NCI-H774 (cell line): ENCODE data around the gene CPHXL.

Source experiments
- DNase-seq: peaks from one replicate; lab custom pipeline; 2025; lab: John Stamatoyannopoulos, UW

Gene CPHXL

DNA sequence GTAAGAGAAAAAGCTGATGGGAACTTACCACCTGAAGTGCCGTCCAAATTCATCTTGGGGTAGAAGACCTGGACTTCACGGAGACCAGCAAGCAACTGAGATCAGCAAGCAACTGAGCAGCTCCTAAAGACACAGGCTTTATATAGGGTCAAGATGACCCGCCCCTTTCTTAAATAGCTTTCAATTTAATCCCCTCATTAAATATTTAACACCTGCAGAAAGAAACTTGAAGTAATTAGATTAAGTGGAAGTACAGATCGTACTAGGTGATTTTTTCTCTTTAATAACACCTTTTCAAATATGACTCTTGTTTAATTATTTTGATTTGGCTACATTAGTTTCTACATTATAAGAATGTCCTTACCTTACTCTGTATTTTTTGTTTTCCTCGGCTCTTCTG is at the start of gene CPHXL:
Gene CPHXL (minus strand): TSS at position 101 of the 400 bp plus-strand sequence. CDS start 48 bp downstream, at position 53.
- DNase-seq, result no peak

DNA sequence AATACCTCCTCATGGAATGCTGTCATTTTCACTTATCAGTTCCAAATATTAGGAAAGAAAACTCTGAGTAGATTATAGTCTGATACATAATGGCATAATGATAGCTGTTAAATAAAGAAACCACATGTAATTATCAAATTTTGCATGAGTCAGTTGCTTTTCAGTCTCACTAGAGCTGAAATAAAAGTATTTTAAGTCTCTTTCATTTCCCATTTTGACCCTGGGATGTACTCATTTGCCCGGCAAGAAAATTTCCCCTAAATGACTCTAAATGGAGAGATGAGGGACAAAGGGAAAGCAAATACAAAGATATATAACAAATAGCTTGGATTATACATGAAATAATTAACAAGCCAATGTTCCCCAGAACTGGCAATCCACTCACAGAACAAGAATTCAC is 47.9 kb upstream of the CPHXL start:
- no peak for DNase-seq

DNA sequence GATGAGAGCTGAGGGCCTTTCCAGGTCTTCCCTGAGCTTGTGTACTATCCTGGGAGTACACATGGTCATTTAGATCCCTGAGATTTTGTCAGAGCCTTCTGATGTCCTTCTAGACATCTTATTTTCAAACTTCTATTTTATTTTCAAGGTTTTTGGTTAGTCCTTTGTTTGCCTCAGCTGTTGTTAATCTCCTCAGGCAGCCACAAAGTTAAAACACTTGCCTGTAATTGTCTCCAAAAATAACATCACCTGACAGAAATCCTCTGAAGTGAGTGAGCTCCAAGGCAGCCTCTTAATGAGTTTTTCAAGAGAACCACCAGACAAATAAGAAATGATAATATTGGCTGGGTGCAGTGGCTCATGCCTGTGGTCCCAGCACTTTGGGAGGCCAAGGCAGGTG is 43.8 kb upstream of the CPHXL start:
- no peak for DNase-seq

DNA sequence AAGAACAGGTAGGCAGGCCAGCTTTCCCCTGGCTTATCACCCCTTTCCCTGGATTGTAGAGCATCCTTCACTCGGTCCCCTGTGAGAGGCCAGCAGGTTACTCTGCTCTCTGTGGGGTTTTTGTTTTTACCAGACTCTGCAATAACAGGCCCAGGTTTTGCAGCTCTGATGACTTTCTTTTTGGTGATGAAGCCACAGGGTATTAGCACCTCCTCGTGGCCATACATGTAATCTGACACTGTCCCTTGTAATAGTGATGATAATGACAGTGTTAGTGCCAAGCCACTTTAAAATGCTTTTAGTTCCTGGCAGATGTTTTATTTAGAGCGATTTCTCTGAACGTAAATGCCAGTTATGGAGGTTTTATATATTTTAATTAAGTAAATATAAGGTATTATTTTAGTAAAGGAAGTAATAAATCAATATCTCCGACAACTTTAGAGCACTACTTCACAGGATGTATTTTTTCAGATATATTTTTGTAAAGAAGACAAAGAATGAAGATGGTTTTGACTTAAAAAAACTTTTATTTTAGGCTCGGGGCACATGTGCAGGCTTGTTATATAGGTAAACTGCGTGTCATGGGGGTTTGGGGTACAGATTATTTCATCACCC is 38.0 kb upstream of the CPHXL start:
- DNase-seq, result peak; percentile 18

DNA sequence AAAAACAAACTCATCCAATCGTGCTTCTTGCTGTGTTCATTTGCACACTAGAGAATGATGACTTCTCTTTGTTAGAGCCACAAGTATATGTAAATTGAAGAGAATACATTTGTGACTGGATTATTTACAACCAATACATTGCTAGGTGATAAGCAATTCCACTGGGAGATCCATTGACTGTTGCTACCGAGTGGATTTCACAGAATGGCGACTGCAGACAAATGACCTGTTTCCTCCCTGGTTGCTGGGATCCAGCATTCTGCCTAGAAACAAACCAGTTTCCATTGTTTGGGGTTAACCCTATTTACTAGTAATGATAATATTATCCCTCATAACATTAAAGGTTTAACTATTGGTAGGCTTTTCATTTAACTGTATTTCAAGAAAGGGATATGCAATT is 36.9 kb upstream of the CPHXL start:
- no peak for DNase-seq

DNA sequence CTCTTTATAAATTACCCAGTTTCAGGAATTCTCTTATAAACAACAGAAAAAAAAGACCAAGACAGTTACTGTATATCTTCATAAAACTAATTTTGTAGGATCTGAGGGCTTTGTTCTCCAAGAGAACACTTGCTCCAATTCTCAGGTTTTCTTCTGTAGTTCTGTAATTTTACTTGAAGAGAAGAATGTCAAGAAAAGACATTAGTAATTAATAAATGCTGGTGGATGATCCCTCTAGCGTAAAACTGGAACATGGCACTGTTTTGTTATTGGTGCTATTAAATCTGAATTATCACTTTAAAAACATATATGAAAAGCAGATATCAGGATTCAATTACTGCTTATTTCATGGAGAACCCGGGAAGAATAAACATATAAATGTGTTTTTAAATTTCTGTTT is 36.5 kb upstream of the CPHXL start:
- no peak for DNase-seq

DNA sequence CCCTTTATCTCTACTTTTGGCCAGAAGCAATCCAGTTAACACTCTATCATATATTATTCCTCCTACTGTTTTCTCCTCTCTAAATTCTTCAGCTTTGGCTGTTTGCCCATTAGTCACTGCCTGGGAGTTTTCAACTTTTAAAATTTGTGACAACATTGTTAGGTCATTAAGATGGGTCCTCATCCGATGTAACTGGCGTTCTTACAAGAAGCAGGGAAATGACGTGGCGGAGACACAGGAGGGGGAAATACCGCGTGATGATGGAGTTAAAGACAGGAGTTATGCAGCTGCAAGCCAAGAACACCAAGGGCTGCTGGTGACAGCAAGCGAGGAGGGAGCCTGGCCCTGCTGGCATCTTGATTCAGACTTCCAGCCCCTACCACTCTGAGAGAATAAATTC is 34.8 kb upstream of the CPHXL start:
- DNase-seq, result no peak

DNA sequence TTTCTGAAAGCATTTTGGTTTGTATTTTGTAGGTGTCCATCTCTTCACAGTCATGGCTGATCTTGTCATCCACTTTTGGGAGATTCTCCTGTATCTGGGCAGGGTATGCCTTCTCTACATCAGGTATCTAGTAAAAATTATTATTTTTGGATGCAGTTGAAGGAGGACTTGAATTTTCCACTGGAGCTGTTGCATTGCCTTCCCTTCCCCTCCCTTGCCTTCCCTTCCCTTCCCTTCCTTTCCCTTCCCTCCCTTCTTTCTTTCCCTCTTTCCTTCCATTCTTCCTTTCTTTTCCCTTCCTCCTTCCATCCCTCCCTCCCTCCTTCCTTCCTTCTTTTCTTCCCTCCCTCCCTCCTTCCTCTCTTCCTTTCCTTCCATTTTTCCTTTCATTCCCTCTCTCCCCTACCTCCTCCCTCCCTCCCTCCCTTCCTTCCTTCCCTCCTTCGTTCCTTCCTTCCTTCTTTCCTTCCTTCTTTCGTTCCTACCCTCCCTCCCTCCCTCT is 33.8 kb upstream of the CPHXL start:
- no peak for DNase-seq

DNA sequence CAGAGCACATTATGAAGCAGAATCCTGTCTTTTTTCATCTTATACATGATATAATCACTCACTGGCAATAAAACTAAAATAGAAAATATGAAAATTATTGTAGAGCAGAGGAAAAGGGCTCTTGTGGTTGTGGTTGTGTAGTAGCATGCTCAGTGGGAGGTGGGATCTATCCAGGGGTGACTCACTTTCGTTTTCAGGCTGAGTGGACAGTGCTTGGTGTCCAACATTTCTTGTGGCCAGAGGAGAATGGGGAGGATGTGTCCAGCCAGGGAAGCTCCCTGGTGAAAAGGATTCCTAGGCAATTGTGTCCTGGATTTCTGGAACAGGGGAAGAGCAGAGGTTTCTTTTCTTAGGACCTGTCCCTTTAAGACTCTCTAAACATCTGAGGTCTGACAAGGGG is 31.9 kb upstream of the CPHXL start:
- no peak for DNase-seq

DNA sequence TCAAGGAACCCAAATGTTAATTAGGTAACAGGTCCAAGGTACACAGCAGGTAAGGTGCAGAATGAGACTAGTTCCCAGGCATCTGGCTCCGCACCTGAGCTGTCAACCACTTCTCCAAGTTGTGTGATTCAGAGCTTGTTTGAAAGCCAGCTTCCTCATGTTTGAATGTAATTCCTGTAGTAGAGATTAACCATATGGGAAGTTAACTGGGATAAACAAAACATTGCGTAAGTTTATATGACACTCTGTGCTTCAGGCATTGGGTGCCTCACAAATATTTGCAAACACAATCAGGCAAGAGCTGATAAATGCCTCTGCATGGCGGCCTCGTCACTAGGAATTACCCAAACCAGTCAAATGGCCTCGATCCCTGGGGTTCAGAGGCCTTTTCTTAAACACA is 27.9 kb upstream of the CPHXL start:
- no peak for DNase-seq

DNA sequence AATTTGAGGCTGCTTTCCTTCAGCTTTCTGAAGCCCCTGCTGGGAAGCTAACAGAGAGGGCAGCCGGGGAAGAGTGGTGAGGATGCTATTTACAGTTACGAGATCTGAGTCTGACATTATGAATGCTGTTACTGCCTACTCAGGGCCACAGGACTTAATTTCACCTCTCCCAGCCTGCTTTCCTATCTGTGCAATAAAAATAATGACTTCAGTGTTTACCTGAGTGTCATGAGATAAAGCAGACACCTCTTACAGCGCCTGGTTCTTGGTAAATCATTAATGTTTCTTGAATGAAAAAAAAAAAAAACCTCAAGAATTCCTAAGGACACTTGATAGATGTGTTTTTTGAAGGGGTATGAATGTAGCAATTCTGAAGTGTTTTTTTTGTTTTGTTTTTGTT is 24.2 kb upstream of the CPHXL start:
- DNase-seq, result no peak

DNA sequence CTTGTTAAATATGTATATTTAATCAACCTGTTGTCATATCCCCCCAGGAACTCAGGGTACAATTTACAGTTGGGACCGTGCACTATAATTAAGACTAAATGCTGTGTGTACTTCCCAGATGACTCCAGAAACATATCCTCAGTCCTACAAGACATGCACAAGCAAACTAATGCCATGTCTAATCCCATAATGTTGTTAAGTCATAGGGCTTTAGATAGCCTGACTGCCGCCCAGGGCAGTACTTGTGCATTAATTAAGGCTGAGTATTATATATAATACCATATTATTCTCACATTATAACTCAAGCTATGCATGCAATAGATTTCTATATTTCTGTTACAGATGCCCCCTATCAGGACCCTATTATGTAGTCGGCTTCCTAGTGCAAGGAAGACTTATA is 20.1 kb upstream of the CPHXL start:
- no peak for DNase-seq

DNA sequence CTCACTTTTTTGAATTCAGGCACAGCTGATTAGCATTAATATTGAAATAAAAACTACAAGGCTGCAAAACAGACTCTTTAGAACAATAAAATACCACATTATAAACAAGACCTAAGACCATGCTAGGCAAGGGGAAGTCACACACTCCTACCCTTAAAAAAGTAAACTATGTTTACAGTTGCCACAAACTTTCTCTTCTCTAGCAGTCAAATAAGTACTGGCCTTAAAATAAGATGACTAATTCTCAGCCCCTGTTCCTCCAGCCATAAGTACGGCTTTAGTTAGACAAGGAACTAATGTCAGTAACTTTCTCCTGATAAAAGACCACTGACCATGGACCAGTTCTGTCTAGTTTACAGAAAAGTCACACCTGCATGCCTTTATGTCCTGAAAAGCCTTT is 19.5 kb upstream of the CPHXL start:
- no peak for DNase-seq

DNA sequence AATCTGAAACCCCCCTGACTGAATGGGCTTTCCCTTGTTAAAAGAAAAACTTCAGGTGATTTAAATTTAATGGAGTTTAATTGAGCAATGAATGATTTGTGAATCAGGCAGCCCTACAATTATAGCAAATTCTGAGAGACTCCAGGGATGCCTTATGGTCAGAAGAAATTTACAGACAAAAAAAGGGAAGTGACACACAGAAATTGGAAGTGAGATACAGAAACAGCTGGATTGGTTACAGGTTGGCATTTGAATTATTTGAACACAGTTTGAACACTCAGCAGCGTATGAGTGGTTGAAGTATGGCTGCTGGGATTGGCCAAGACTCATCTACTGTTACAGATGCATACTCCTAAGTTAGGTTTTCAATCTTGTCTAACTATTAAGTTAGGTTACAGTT is 19.0 kb upstream of the CPHXL start:
- no peak for DNase-seq

DNA sequence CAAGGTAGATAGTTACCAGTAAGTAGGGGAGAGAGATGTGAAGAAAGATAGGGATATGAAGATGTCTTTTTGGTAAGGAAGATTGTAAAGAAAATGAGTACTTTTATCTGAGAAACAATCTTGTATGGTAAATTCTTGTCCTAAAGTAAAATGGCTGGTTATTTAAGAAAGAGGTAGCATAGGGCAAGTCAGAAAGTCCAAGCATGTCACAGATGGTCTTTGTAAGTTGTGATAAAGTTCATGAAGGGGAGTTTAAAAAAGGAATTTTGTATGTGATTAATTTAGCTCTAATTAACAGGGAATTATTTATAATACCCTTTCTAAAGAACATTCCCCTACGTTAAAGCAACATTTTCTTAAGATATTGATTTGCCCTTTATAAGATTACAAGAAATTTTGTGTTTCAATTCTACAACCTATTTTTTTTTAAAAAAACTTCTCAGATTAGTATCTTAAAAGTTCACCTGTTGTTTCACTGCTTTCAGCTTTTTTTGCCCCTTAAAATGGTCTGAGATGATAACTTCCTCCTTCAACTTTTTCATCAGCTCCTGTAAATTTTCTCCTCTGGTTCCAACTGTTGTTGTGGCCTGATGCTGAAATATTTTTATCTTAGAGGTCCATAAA is 16.2 kb upstream of the CPHXL start:
- DNase-seq, result no peak

DNA sequence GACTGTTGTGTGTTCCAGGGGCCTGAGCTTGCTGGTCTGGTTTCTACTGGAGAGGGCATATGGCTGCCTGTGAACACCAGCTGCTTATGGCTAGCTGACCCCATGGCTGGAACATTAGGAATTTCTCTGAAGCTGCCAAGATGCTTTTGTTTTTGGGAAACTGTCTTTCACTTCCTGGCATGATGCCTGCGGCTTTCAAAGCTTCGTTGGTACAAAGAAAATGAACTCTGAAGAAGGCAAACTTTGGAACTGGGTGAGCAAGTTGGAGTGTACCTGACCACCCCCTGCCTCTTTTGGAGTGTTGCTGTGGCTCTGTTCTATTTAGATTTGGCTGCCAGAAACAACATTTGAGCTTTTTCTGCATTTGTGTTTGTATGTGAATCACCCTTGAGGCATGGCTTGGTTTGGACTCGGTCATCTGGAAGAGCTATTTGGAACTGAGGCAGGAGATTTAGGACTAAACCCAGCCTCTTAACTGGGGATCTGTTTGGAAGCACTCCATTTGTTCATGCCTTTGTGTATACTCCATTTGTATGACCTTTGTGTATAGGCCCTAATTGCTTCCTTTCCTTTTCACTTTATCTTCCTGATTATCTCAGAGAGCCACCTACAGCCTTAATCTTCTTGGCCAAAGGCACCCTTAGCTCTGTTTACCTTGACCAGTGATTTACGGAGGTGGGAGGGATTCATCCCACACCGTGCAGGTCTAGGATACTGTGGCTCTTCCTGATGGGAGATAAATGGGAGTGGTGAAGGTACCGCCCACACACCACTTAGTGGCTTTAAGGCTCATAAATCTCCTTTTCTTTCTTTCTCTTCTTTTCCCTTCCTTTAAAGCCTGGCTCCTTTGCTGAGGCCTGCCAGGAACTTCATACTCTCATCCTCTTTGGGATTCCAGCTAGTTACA is 7.3 kb upstream of the CPHXL start:
- DNase-seq, result no peak

DNA sequence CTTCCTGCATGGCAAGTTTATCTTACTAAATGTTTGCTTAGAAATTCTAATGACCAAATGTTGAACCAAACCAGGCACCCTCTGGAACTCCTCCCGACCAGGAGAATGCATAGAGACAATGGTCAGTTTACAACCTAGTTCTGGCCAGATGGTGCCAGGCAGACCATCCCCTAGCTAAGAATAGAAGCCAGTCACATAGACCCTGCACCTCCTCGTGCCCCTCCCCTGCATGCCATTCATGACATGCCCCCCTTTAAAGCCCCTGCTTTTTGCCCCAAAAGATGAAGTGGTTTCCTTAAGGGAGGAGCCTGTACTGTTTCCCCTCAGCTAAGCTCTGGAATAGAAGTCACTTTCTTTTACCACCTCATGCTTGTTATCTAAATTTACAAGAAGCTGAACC is 6.6 kb upstream of the CPHXL start:
- DNase-seq, result no peak

DNA sequence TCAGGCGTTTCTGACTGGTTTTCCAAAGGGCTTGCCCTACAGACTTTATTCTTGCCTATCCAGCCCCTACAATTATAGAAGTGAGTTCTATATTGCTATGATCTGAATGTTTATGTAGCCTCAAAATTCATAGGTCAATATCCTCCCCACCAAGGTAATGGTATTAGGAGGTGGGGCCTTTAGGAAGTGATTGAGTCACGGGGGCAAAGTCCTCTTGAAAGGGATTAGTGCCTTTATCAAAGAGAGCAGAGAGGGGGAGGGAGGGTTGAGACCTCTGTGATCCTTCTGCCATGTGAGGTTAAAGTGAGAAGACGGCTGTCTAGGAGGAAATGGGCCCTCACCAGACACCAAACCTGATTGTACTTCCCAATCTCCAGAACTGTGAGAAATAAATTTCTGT is 931 bp upstream of the CPHXL start:
- no peak for DNase-seq

DNA sequence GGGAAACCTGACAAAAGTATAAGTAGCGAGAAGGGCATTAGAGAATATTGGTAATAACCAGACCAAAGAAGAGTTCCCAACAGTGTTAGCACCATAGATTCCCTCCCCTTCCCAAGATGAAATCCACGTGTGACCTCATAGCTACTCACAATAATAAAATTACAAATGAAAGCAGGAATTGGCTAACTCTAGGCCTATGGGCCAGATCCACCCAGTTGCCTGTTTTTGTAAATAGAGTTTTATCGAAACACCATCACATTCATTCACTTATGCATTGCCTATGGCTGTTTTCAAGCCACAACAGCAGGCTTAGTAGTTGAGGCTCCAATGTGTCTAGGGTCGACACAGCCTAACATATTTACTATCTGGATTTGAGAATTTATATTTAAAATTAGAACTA is 7.8 kb downstream of the CPHXL start:
- DNase-seq, result no peak

DNA sequence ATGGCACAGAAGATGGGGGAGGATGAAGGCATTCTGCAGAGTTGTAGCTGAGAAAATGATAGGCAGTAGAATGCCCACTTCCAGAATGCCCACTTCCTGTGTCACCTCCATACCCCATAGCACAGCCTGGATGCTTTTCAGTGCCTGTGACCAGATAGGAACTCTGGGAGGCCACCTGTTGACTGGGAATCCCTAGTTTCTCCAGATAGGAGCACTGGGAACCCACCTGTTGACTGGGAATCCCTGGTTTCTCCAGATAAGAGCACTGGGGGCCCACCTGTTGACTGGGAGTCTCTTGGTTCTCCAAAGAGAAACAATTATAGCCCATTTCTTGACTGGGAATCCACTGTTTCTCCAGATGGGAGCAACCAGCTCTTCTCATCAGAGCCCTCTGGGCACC is 11.6 kb downstream of the CPHXL start:
- no peak for DNase-seq

DNA sequence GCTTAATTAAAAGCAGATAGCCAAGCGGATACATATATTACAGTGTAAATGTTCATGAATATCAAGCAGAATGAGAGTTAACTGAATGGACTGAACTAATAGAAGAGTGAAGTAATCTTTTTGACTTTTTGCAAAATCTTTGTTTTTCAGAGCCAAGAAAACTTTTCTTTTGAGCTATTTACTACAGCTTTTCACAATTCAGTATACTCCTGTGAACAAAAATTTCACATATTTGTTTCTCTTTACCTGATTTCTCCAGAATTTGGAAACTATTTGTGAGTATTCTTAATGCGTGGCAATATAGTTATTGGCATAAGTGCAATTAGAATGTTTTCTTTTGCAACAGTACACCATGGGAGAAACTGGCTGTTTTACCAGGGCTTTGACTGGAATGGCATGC is 15.9 kb downstream of the CPHXL start:
- DNase-seq, result no peak

DNA sequence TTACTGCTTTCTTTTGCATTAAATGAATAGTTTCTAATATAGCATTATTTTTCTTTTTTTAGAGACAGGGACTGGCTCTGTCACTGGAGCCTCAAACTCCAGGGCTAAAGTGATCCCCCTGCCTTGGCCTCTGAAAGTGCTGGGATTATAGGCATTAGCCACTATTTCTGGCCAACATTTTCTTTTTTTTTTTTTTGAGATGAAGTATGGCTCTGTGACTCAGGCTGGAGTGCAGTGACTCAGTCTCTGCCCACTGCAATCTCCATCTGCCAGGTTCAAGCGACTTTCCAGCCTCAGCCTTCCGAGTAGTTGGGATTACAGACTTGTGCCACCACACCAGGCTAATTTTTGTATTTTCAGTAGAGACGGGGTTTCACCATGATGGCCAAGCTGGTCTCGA is 23.0 kb downstream of the CPHXL start:
- DNase-seq, result no peak

DNA sequence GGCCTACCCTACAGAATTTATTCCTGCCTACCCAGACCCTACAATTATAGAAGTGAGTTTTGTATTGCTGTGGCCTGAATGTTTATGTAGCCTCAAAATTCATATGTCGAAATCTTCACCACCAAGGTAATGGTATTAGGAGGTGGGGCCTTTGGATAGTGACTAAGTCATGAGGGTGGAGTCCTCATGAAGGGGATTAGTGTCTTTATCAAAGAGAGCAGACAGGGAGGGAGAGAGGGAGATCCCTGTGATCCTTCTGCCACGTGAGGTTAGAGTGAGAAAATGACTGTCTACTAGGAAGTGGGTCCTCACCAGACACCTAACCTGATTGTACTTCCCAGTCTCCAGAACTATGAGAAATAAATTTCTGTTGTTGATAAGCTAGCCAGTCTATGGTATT is 24.0 kb downstream of the CPHXL start:
- no peak for DNase-seq
